HAP-1 (cell line): ENCODE measurements around the gene TBC1D24.
"Not testable (repeated sequence)": the region's sequence is repeated elsewhere in the genome, so short reads cannot be mapped to it uniquely, and the experiment has no call there.

ENCODE experiments used
- DNase-seq, 2 experiments: peaks; one replicate each; pipeline ENCODE4 v3.0.0-alpha.2; 2016 to 2020; ENCODE audit warnings: low spot score in 2 of 2
- H3K27me3 ChIP-seq: fragments of 250-450 bp; sonication (Bioruptor Pico); 2 replicates; pipeline ENCODE4 v1.5.1; 2020; ENCODE audit warnings: low read depth, mild to moderate bottlenecking, moderate library complexity
- H3K36me3 ChIP-seq: fragments of 250-450 bp; sonication (Bioruptor Pico); replicated peaks from 2 replicates; pipeline ENCODE4 v1.5.1; 2020; ENCODE audit warnings: mild to moderate bottlenecking
- H3K4me1 ChIP-seq: fragments of 250-450 bp; sonication (Bioruptor Pico); 2 replicates; pipeline ENCODE4 v1.5.1; 2020; ENCODE audit warnings: mild to moderate bottlenecking
- H3K4me3 ChIP-seq: fragments of 250-450 bp; sonication (Bioruptor Pico); 2 replicates; pipeline ENCODE4 v1.5.1; 2020; ENCODE audit warnings: mild to moderate bottlenecking, moderate library complexity
- H3K9me3 ChIP-seq: fragments of 250-450 bp; sonication (Bioruptor Pico); 2 replicates; pipeline ENCODE4 v1.5.1; 2020; ENCODE audit warnings: mild to moderate bottlenecking, moderate library complexity
- in situ Hi-C: fragments of 300-500 bp; cut with MboI; formaldehyde crosslinking; loops from 3 replicates; pipeline ENCODE4 v1.14.3; 2020; ENCODE audit warnings: low sequenced_read_pairs, inconsistent platforms, mixed read lengths

TBC1D24 gene

DNA sequence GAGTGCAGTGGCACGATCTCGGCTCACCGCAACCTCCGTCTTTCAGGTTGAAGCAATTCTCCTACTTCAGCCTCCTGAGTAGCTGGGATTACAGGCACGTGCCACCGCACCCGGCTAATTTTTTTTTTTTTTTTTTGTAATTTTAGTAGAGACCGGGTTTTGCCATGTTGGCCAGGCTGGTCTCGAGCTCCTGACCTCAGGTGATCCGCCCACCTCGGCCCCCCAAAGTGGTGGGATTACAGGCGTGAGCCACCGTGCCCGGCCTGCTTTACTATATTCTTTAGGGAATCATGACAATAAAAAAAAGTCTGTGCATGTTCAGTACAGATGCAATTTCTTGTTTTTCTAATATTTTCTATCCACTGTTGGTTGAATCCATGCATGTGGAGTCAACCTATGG lies 68.8 kb downstream of the TBC1D24 start:
- H3K4me1 ChIP-seq, H3K4me3 ChIP-seq, in situ Hi-C loops, H3K27me3 ChIP-seq, DNase-seq, H3K36me3 ChIP-seq, H3K9me3 ChIP-seq: not testable (repeated sequence)

DNA sequence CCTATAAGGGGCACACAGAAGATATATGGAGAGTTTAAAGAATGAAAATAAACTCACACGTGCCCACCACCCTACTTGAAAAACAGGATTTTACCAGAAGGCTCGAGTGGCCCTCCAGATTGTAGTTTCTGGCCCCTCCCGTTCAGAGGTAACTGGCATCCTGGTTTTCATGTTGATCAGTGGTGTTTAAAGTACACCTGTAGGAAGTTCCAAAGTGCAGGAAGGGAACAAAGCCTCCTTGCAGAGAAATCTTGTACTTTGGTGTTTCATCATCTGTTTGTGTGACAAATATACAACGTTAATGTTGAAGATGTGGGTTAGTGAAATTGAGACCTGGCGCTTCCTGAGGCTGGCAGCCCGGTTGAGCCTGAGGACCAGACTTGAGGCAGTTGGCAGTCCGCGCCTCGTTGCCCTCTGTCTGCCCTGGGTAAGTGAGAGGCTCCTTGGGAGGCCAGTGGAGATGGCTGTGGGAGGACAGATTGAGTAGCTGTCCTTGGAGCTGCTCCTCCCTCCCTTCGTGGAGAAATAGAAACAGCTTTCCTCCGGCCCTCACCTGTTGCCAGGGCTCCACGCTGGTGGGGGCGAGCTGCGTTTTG lies 75.5 kb downstream of the TBC1D24 start:
- in situ Hi-C loops, H3K9me3 ChIP-seq, H3K27me3 ChIP-seq, H3K36me3 ChIP-seq, DNase-seq, H3K4me3 ChIP-seq, H3K4me1 ChIP-seq: not testable (repeated sequence)

DNA sequence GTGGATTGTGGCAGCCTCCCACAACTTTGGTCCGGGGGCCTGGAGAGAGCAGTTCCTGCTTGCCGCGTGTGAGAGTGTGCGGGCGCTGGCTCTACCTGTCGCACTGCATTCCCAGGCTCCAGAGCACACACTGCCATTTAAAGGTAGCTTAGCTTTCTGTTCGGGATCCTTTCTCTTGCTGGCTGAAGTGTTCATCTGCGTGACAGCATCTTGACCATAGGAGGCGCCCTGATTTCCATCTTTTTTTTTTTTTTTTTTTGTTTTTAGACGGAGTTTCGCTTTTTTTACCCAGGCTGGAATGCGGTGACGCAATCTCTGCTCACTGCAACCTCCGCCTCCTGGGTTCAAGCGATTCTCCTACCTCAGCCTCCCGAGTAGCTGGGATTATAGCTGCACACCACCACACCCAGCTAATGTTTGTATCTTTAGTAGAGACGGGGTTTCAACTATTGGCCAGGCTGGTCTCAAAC lies 76.5 kb downstream of the TBC1D24 start:
- H3K9me3 ChIP-seq, DNase-seq, H3K4me1 ChIP-seq, H3K4me3 ChIP-seq, H3K36me3 ChIP-seq, in situ Hi-C loops, H3K27me3 ChIP-seq: not testable (repeated sequence)

DNA sequence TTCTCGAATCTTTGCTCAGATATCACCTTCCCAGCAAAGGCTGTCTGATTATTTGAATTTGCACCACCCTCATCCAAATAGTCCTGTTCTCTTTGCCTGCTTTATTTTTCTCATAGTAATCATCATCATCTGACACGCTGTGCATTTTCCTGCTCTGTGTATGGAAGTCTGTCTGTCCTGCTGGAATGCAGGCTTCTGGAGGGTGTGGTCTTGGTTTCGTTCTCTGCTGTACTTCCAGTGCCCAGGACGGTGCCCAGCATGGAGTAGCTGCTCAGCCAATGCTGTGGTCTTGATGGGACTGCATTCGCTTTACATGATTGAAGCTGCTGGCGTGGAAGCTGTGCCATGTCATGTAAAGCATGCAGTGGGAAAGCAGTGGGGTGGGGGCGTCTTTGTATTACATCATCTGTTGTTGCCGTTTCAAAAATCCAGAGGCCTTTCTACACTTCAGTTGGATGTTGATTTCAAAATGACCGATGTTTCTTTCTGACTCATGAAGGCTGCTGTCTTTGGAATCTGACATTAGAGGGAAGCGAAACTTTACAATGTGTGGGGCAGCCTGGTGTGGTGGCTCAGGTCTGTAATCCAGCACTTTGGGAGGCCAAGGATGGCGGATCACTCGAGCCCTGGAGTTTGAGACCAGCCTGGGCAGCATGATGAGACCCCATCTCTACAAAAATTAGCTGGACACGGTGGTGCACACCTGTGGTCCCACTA lies 79.9 kb downstream of the TBC1D24 start:
- H3K36me3 ChIP-seq, DNase-seq, H3K4me1 ChIP-seq, H3K9me3 ChIP-seq, H3K4me3 ChIP-seq, H3K27me3 ChIP-seq, in situ Hi-C loops: not testable (repeated sequence)
